AG10803 (cell line): ENCODE measurements around the gene BRMS1.

ENCODE experiments used
- DNase-seq: peaks from one replicate; pipeline ENCODE4 v3.0.0; 2010; ENCODE audit warnings: low read depth
- H3K4me3 ChIP-seq: 2 replicates; pipeline ENCODE4 v1.5.1; 2011; ENCODE audit warnings: mild to moderate bottlenecking, low read length, control low read depth
- TF ChIP-seq, protein P1 (sequence below): conservative IDR thresholded peaks from 2 replicates; pipeline ENCODE4 v1.5.1; 2011; ENCODE audit warnings: mild to moderate bottlenecking, low read length, control low read depth, inconsistent platforms

Gene BRMS1

DNA sequence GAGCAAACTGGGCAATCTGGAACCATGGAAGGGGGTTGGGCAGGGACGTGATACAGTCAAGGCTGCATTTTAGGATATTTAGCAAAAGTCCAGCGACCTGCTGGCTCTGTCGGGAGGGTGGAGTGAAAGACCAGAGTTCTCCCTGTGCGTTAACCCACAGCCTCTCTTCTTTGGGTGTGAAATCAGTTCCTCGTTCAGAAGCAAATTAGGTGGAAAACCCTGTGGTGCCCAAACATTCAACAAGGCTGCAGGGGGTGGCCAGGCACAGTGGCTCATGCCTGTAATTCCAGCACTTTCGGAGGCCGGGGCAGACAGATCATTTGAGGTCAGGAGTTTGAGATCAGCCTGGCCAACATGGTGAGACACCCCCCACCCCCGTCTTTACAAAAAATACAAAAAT is 47.3 kb downstream of the BRMS1 start:
- TF ChIP-seq, protein P1, sequence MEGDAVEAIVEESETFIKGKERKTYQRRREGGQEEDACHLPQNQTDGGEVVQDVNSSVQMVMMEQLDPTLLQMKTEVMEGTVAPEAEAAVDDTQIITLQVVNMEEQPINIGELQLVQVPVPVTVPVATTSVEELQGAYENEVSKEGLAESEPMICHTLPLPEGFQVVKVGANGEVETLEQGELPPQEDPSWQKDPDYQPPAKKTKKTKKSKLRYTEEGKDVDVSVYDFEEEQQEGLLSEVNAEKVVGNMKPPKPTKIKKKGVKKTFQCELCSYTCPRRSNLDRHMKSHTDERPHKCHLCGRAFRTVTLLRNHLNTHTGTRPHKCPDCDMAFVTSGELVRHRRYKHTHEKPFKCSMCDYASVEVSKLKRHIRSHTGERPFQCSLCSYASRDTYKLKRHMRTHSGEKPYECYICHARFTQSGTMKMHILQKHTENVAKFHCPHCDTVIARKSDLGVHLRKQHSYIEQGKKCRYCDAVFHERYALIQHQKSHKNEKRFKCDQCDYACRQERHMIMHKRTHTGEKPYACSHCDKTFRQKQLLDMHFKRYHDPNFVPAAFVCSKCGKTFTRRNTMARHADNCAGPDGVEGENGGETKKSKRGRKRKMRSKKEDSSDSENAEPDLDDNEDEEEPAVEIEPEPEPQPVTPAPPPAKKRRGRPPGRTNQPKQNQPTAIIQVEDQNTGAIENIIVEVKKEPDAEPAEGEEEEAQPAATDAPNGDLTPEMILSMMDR, result no peak
- no peak for DNase-seq
- no peak overlapping the region for H3K4me3 ChIP-seq

- TF ChIP-seq, protein P1, result no peak
- H3K4me3 ChIP-seq, result no peak overlapping the region
- DNase-seq, result no peak
Measured at GRCh38 chr11:66294626-66295620, 50.0 kb downstream of the BRMS1 start.

GRCh38 chr11:66293777-66294625 is 50.9 kb downstream of the BRMS1 start:
- no peak overlapping the region for H3K4me3 ChIP-seq
- no peak for DNase-seq
- TF ChIP-seq, protein P1, result no peak

DNA sequence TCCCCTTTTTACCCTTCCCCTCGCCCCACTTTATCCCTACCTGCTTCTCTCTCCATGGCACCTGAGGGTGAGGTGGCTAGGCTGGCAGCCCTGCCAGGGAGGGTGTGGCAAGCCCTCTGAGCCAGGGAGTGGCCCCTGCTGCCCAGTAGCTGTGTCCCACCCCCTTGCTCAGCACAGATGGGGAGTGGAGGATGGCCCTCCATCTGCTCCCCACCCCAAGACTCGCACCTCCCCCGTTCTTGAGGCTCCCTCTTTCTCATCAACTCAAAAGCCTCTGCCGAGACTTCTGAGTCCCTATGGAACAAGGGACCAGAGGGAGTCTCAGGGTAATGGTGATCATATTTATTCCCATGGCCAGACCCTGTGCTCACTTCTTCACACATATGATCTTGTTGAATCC is 51.6 kb downstream of the BRMS1 start:
- no peak for DNase-seq
- TF ChIP-seq, protein P1, result no peak
- H3K4me3 ChIP-seq, result no peak overlapping the region

DNA sequence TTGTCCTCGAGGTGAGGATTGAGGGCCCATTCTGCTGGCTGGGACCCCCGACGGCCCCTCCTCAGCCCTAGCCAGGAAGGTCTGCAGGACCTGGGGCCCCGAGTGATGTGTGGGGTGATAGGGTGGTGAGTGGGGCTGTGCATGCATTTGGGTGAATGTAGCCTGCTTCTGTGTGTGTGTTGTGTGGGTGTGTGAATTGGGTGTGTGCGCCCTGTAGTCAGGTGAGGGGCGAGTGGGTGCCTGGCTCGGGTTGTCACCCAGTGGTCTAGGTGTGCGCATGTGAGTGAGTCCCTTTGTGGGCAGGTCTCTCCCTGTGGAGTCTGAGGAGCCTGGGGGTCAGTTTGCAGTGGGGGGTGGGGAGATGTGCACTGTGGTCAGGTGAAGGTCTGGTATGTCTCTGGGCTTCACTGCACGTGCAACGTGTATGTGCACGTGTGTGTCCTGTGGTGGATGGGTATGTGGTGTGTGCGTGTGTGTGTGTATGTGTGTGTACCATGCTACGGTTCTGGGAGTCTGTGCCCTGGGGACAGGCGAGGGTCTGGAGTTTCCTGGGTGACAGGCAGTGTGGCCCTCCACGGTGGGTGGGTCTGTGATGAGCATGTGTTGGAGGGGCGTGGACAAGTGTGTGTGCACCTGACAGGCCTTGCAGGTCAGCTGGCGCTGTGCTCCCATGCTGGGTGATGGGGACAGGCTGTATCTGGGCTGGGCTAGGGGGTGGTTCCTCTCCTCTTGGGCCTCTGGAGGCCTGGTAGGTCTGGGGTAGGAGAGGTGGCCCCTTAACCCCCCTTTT is 52.2 kb downstream of the BRMS1 start:
- H3K4me3 ChIP-seq, result no peak overlapping the region
- TF ChIP-seq, protein P1, result no peak
- DNase-seq, result no peak

DNA sequence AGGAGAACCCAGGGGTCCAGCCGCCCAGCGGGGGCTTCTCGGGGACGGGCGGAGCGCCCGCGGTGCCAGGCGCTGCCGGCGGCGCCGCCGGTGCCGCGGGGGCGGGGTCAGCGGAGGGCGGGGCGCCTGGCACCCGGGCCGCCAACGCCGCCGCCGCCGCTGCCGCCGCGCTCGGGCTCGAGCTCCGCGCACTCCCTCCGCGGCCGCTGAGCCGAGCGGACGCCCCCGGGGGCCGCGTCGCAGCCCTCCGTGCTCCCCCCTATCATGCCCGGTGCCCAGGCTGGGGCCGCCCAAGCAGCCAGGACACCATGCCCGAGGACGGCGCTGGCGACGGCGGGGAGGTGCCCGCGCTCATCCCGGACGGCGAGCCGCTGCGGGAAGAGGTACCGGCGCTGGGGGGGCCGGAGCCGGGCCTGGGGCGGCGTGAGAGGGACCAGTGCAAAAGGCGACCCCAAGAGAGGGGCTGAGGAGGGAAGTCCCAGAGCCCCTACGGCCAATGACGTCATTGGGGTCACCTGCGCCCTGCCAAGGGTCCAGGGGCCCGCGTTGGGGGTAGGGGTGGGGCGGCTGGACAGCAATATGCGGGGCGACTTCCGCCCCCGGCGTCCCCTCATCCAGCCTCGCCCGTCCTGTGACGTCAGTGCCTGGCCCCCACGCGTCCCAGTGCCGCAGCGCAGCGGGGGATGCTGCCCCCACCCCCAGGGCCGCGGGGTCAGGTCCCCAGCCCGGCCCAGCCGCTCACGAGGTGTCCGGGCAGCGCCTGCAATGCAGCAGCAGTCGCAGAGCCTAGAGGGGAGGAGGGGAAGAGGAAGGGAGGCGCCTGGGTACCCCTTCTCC is 53.0 kb downstream of the BRMS1 start, which contains the start of gene TMEM151A:
Gene TMEM151A (plus strand): TSS at position 189 of the 837 bp plus-strand sequence. CDS start 120 bp downstream, at position 309.
- no peak within 1 kb of the TSS for H3K4me3 ChIP-seq
- DNase-seq, result no peak
- TF ChIP-seq, protein P1, result no peak
